Psoas muscle (tissue), 8 donors: ENCODE measurements around the gene TINCR. TPM values are rescaled to one million over a fixed set of nuclear protein-coding genes. Genes with fewer than 3 reads are reported as not detected.
A peak's percentile ranks its signal among the peaks of the same experiment; 100 is the strongest.

Source experiments
- ATAC-seq, 4 donors: fragments of 200-7000 bp; cut with Tn5 transposase; one replicate each; pipeline ENCODE4 v1.9.1; 2020; ENCODE audit warnings: moderate library complexity in 3 of 4, mild to moderate bottlenecking in 2 of 4
- DNase-seq, 2 donors: peaks; one replicate each; pipeline ENCODE4 v3.0.0-alpha.2; 2020
- H3K27ac ChIP-seq: fragments of 200-600 bp; one replicate; pipeline ENCODE4 v1.8.0; 2022
- H3K27me3 ChIP-seq, 3 donors: fragments of 200-600 bp in 1 of 3; one replicate each; pipeline versions ENCODE4 v1.6.1 to v1.8.0; 2013 to 2022; ENCODE audit warnings: low read length in 2 of 3, mild to moderate bottlenecking in 2 of 3, moderate library complexity in 1 of 3; ENCODE audit not compliant: insufficient read depth in 3 of 3
- H3K36me3 ChIP-seq, 2 donors: fragments of 200-600 bp in 1 of 2; one replicate each; pipeline versions ENCODE4 v1.6.1 to v1.8.0; 2013 to 2022; ENCODE audit warnings: low read depth in 1 of 2, mild to moderate bottlenecking in 1 of 2, moderate library complexity in 1 of 2; ENCODE audit not compliant: insufficient read depth in 1 of 2
- H3K4me1 ChIP-seq: fragments of 200-600 bp; one replicate; pipeline ENCODE4 v1.8.0; 2022
- H3K4me3 ChIP-seq: fragments of 200-600 bp; one replicate; pipeline ENCODE4 v1.8.0; 2022; ENCODE audit warnings: mild to moderate bottlenecking
- H3K9me3 ChIP-seq: fragments of 200-600 bp; one replicate; pipeline ENCODE4 v1.8.0; 2022
- CTCF ChIP-seq: fragments of 200-600 bp; IDR thresholded peaks from one replicate; pipeline ENCODE4 v1.8.0; 2022; ENCODE audit warnings: antibody characterized with exemption
- WGBS, 3 donors: extraction: QIAGEN DNeasy Blood & Tissue Kit; methylation state at CpG; one replicate each; pipeline versions ENCODE4 v1.1.6 to v1.1.7; 2013; 5-methylcytosine and 5-hydroxymethylcytosine counted together
- intact Hi-C, 2 donors: fragments of 100-400 bp; cut with DNase I; formaldehyde crosslinking; loops; one replicate each; pipeline versions ENCODE4 v1.11.0 to v1.14.2; 2022
- polyA plus RNA-seq, 3 donors: library from polyadenylated mRNA; stranded (reverse); fragments of 200-250 nt; gene quantifications; one replicate each; pipeline ENCODE4 v1.2.3, GENCODE V29; 2013
- total RNA-seq, 4 donors: library from RNA; stranded (reverse); fragmentation: NEBNext Ultra II Directional in 2 of 4; extraction: Animal tissue kit (Norgen Biotek cat#: 25700) in 2 of 4; gene quantifications; one replicate each; pipeline versions ENCODE4 v1.2.1 to v1.2.4, GENCODE V29; 2021 to 2023
- donor health status: healthy with polysubstance abuse.
- donor health status: DM: no; HTN: no; CAD: no; lungs with moderate emphysema.
- donor health status: Bipolar disorder and iron deficiency.
- donor health status: healthy.
- donor health status: DM: yes; HTN: yes; CAD: no.
- donor health status: DM: no; HTN: no; CAD: no.
- donor health status: DM: no; HTN: no; CAD: no.
- donor health status: DM: yes; HTN: yes; CAD: no.

The TINCR gene
- total and polyA plus RNA-seq, 7 donors = 0.06 to 0.38 (median 0.18) TPM; not detected in 2

GRCh38 chr19:5587071-5587455 is 19.3 kb upstream of the TINCR start:
- WGBS, 3 donors = 93 to 96% (median 93%) methylated on average over 16 of the region's 16 CpGs
- Histone ChIP-seq H3K36me3 (peaks cover 7 to 80% of the 10 kb centered on the region in 2 donors), H3K27me3 (no peaks in the 10 kb centered on the region), H3K27ac (no peak overlapping the region), H3K9me3 (no peaks in the 10 kb centered on the region), H3K4me3 (no peak overlapping the region), H3K4me1 (peaks cover 17% of the 10 kb centered on the region)
- ATAC-seq (no peak), DNase-seq (peak in 1 of 2 donors; percentile 21)
- intact Hi-C loops = no loop called here
- no peak for TF ChIP-seq CTCF

- peak in 1 of 2 donors; percentile 38 for DNase-seq
- intact Hi-C loops = no loop called here
- Histone ChIP-seq H3K36me3 (peaks cover 7 to 78% of the 10 kb centered on the region in 2 donors), H3K4me1 (peaks cover 17% of the 10 kb centered on the region), H3K4me3 (peak overlapping the region; percentile 41), H3K27ac (peak overlapping the region; percentile 80), H3K27me3 (no peaks in the 10 kb centered on the region), H3K9me3 (no peaks in the 10 kb centered on the region)
- WGBS, 3 donors = 59 to 72% (median 59%) methylated on average over 26 of the region's 26 CpGs
- no peak for TF ChIP-seq CTCF
- peak in 2 of 4 donors; percentile 1 to 8 for ATAC-seq
These were observed 18.7 kb upstream of the TINCR start for GRCh38 chr19:5586300-5587070.

- Histone ChIP-seq H3K27ac (peak overlapping the region; percentile 80), H3K9me3 (no peaks in the 10 kb centered on the region), H3K4me3 (peak overlapping the region; percentile 41), H3K27me3 (no peaks in the 10 kb centered on the region), H3K36me3 (peaks cover 4 to 73% of the 10 kb centered on the region in 2 donors), H3K4me1 (peaks cover 17% of the 10 kb centered on the region)
- no peak for TF ChIP-seq CTCF
- WGBS, 3 donors = 20 to 29% (median 22%) methylated on average over 27 to 29 of the region's 29 CpGs
- DNase-seq (peak in 1 of 2 donors; percentile 68), ATAC-seq (peak; percentile 52 to 76 (median 57))
- intact Hi-C loops = no loop called here
These were observed 17.9 kb upstream of the TINCR start for GRCh38 chr19:5585461-5586299.

GRCh38 chr19:5580161-5580571 is 12.4 kb upstream of the TINCR start:
- intact Hi-C loops = no loop called here
- Histone ChIP-seq H3K27me3 (no peaks in the 10 kb centered on the region), H3K9me3 (no peaks in the 10 kb centered on the region), H3K27ac (no peak overlapping the region), H3K4me1 (peaks cover under 1% of the 10 kb centered on the region), H3K36me3 (peaks cover 0 to 28% of the 10 kb centered on the region in 2 donors), H3K4me3 (no peak overlapping the region)
- no peak for DNase-seq
- no peak for TF ChIP-seq CTCF
- WGBS, 3 donors = 62 to 64% (median 64%) methylated on average over 12 of the region's 12 CpGs
- no peak for ATAC-seq
